Measurements from ENCODE around the gene GALNT6. TPM values are rescaled to one million over a fixed set of nuclear protein-coding genes. Genes with fewer than 3 reads are reported as not detected.

GALNT6 gene
- total and polyA plus RNA-seq, 3 donors from 2014 or later: 1.7 to 2.8 (median 2.8) TPM

DNA sequence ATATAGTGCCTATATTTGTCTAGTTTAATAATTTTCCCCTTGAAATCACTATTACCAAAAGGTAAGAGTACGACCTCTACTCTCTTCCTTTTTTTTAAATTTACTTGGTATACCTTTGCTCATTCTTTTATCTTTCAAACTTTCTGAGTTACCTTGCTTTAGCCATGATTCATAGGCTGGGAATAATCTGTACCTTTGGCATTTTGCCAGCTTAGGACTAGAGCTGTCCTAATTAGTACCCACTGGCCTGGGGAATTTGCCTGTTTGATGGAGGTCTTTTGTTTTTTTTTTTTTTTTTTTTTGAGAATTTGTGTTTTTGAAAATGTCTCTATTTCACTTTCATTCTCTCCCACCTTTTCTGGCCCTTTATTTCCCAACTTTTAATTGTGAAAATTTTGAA is 24.7 kb upstream of the GALNT6 start:
- DNase-seq: no peak
- intact Hi-C loops (cut with DNase I; ENCODE audit: low total_unique reads): no loop called here

DNA sequence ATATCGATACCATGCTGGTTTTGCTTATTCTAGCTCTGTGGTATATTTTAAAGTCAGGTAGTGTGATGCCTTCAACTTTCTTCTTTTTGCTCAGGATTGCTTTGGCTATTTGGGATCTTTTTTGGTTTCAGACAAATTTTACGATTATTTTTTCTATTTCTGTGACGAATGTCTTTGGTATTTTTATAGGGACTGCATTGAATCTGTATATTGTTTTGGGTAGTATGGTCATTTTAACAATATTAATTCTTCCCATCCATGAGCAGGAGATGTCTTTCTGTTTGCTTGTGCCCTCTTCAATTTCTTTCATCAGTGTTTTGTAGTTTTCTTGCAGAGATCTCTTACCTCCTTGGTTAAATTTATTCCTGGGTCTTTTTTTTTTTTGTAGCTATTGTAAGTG is 22.6 kb upstream of the GALNT6 start:
- H3K9me3 ChIP-seq: no peaks in the 10 kb centered on the region
- no peak overlapping the region for H3K4me3 ChIP-seq
- no peaks in the 10 kb centered on the region for H3K36me3 ChIP-seq (ENCODE audit: low read depth, missing control alignments)
- TF ChIP-seq, protein P1, sequence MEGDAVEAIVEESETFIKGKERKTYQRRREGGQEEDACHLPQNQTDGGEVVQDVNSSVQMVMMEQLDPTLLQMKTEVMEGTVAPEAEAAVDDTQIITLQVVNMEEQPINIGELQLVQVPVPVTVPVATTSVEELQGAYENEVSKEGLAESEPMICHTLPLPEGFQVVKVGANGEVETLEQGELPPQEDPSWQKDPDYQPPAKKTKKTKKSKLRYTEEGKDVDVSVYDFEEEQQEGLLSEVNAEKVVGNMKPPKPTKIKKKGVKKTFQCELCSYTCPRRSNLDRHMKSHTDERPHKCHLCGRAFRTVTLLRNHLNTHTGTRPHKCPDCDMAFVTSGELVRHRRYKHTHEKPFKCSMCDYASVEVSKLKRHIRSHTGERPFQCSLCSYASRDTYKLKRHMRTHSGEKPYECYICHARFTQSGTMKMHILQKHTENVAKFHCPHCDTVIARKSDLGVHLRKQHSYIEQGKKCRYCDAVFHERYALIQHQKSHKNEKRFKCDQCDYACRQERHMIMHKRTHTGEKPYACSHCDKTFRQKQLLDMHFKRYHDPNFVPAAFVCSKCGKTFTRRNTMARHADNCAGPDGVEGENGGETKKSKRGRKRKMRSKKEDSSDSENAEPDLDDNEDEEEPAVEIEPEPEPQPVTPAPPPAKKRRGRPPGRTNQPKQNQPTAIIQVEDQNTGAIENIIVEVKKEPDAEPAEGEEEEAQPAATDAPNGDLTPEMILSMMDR (IDR thresholded peaks at IDR 0.05): no peak
- TF ChIP-seq POLR2A (IDR thresholded peaks at IDR 0.05): no peak
- 92 to 97% methylated on average over 3 of the region's 3 CpGs for WGBS, 2 donors
- intact Hi-C loops (cut with DNase I; ENCODE audit: low total_unique reads): no loop called here
- H3K4me1 ChIP-seq: peaks cover 7% of the 10 kb centered on the region
- H3K27me3 ChIP-seq: no peaks in the 10 kb centered on the region
- no peak for DNase-seq
- H3K27ac ChIP-seq: no peak overlapping the region

More for the DNA sequence above, 24.7 kb upstream of the GALNT6 start:
- no peaks in the 10 kb centered on the region for H3K36me3 ChIP-seq (ENCODE audit: low read depth, missing control alignments)
- no peaks in the 10 kb centered on the region for H3K9me3 ChIP-seq
- H3K4me3 ChIP-seq: no peak overlapping the region
- TF ChIP-seq POLR2A (IDR thresholded peaks at IDR 0.05): no peak
- TF ChIP-seq, protein P1 (IDR thresholded peaks at IDR 0.05): no peak
- 97 to 100% methylated on average over 1 of the region's 1 CpG for WGBS, 2 donors
- H3K27ac ChIP-seq: no peak overlapping the region
- H3K27me3 ChIP-seq: no peaks in the 10 kb centered on the region
- H3K4me1 ChIP-seq: no peaks in the 10 kb centered on the region

DNA sequence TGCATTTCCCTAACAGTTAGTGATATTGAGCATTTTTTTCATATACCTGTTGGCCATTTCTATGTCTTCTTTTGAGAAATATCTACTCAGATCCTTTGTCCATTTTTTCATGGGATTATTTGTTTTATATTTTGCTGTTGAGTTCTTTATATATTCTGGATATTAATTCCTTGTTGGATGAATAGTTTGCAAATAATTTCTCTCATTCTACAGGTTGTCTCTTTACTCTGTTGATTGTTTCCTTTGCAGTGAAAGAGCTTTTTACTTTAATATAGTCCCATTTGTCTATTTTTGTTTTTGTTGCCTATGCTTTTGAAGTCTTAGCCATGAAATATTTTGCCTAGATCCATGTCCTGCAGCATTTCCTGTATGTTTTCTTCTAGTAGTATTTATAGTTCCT is 21.9 kb upstream of the GALNT6 start:
- Histone ChIP-seq H3K27me3 (no peaks in the 10 kb centered on the region), H3K4me3 (no peak overlapping the region), H3K36me3 (ENCODE audit: low read depth, missing control alignments) (no peaks in the 10 kb centered on the region), H3K27ac (no peak overlapping the region), H3K9me3 (no peaks in the 10 kb centered on the region), H3K4me1 (peaks cover 7% of the 10 kb centered on the region)
- no peak for DNase-seq
- TF ChIP-seq, protein P1 (IDR thresholded peaks at IDR 0.05): no peak
- TF ChIP-seq POLR2A (IDR thresholded peaks at IDR 0.05): no peak
- intact Hi-C loops (cut with DNase I; ENCODE audit: low total_unique reads): no loop called here

DNA sequence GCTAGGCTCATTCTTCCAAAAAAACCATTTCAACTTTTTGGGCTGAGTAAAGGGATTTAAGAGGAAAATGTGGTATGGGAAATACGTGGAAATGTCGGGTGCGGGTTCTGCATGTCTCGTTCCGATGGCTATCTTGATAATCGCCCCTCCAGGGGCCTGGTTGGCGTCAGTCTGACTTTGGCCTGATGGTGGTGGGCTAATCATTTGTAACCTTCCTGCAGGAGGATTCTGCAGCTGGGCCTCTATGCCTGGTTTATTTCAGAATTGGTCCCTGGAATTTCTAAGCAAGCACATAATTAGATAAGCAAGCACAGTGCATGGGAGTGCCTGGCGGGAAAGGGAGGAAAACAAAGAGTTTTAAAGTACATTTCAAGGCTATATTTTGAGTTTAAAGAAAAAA is 18.6 kb upstream of the GALNT6 start:
- Histone ChIP-seq H3K36me3 (ENCODE audit: low read depth, missing control alignments) (no peaks in the 10 kb centered on the region), H3K9me3 (no peaks in the 10 kb centered on the region), H3K27me3 (no peaks in the 10 kb centered on the region), H3K4me1 (peaks cover 7% of the 10 kb centered on the region), H3K27ac (no peak overlapping the region), H3K4me3 (no peak overlapping the region)
- WGBS, 2 donors: 34 to 51% methylated on average over 8 of the region's 8 CpGs
- intact Hi-C loops (cut with DNase I; ENCODE audit: low total_unique reads): no loop called here
- TF ChIP-seq, protein P1 (IDR thresholded peaks at IDR 0.05): no peak
- TF ChIP-seq POLR2A (IDR thresholded peaks at IDR 0.05): no peak
- DNase-seq: peak; percentile 22

DNA sequence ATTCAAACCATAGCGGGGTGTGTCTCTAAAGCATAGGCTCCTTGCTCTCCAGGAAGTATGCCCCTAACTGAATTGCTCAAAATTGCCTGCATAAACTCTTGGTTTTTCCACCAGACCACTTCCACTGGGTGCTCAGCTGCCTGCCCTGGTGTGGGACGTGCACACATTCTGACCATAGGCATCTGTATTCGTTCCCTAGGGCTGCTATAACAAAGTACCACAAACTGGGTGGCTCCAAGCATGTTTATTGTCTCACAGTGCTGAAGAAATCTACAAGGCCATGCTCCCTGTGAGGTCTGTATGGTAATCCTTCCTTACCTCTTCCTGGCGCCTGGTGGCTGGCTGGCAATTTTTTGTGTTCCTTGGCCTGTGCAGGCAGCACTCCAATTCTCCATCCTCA is 16.4 kb upstream of the GALNT6 start:
- 55 to 67% methylated on average over 4 of the region's 4 CpGs for WGBS, 2 donors
- TF ChIP-seq, protein P1 (IDR thresholded peaks at IDR 0.05): no peak
- TF ChIP-seq POLR2A (IDR thresholded peaks at IDR 0.05): no peak

More for the DNA sequence above, 16.4 kb upstream of the GALNT6 start:
- no peaks in the 10 kb centered on the region for H3K36me3 ChIP-seq (ENCODE audit: low read depth, missing control alignments)
- H3K9me3 ChIP-seq: no peaks in the 10 kb centered on the region
- H3K4me3 ChIP-seq: no peak overlapping the region
- H3K4me1 ChIP-seq: peaks cover 7% of the 10 kb centered on the region
- DNase-seq: no peak
- no peaks in the 10 kb centered on the region for H3K27me3 ChIP-seq
- intact Hi-C loops (cut with DNase I; ENCODE audit: low total_unique reads): no loop called here
- no peak overlapping the region for H3K27ac ChIP-seq

Measured in testis (tissue), 3 donors.